Cerebellar nuclear complex (tissue), 1 donor: ENCODE measurements around the gene NIPSNAP2.
"Not testable (repeated sequence)": the region's sequence is repeated elsewhere in the genome, so short reads cannot be mapped to it uniquely, and the experiment has no call there.

Experiments
- DNase-seq, 2 experiments: peaks; one replicate each; lab custom pipeline; 2025; lab: John Stamatoyannopoulos, UW

The NIPSNAP2 gene

DNA sequence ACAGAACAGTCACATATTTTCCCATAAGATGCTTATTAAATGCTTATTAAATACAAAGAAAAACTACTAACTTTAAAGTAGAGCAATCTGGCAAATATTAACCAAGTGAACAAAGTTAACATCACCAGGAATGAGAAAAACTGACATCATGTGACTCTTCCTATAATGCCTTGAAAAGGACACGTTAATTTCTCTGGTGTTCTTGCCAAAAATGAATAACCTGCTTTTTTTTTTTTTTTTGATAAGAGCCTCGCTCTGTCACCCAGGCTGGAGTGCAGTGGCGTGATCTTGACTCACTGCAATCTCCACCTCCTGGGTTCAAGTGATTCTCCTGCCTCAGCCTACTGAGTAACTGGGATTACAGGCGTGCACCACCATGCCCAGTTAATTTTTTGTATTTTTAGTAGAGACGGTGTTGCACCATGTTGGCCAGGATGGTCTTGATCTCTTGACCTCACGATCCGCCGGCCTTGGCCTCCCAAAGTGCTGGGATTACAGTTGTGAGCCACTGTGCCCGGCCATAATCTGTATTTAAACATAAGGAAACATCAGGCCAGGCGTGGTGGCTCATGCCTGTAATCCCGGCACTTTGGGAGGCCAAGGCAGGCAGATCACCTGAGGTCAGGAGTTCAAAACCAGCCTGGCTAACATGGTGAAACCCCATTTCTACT, 83.2 kb downstream of the NIPSNAP2 start:
- DNase-seq, result not testable (repeated sequence)

DNA sequence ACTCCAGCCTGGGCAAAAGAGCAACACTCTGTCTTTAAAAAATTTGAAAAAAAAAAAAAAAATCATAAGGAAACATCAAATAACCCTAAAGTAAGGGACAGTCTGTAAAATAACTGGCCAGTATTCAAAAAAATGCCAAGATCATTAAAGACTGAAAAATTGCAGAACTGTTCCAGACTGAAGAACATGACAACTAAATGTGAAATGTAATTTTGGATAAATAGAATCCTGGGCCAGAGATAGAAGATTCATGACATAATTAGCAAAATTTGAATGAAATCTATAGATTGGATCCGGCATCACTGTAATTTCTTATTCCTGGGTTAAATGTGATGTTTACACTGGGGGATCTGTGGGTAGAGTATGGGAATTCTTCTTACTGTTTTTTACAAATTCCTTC, 83.9 kb downstream of the NIPSNAP2 start:
- DNase-seq, result no peak

DNA sequence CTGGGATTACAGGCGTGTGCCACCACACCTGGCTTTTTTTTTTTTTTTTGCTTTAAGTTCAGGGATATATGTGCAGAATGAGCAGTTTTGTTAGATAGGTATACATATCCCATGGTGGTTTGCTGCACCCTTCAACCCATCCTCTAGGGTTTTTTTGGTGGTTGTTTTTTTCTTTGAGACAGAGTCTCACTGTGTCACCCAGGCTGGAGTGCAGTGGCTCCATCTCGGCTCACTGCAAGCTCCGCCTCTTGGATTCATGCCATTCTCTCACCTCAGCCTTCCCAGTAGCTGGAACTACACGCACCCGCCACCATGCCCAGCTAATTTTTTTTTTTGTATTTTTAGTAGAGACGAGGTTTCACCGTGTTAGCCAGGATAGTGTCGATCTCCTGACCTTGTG, 84.4 kb downstream of the NIPSNAP2 start:
- DNase-seq, result not testable (repeated sequence)
